Measurements from ENCODE around the gene GRIP2.

- TF ChIP-seq POLR2A (IDR thresholded peaks at IDR 0.05) (no peak), CTCF (IDR thresholded peaks at IDR 0.05) (no peak)
These were observed 75.6 kb downstream of the GRIP2 start for GRCh38 chr3:14464521-14464920.
